Uterus (tissue), 4 donors: ENCODE data around the gene SCUBE1. TPM values are rescaled to one million over a fixed set of nuclear protein-coding genes. Genes with fewer than 3 reads are reported as not detected.

ENCODE experiments used
- DNase-seq, 2 donors: peaks; one replicate each; pipeline ENCODE4 v3.0.0-alpha.2; 2019 to 2020
- H3K27ac ChIP-seq, 2 donors: fragments of 200-600 bp; sonication (generic); 1 replicate in 1 of 2; 2 replicates in 1 of 2; pipeline ENCODE4 v1.5.1; 2016 to 2018
- H3K27me3 ChIP-seq, 2 donors: fragments of 200-600 bp; sonication (generic); one replicate each; pipeline ENCODE4 v1.5.1; 2018 to 2019; ENCODE audit warnings: control low read depth in 1 of 2
- H3K36me3 ChIP-seq, 2 donors: fragments of 200-600 bp; sonication (generic); one replicate each; pipeline ENCODE4 v1.5.1; 2019; ENCODE audit warnings: control low read depth in 1 of 2
- H3K4me1 ChIP-seq, 2 donors: fragments of 200-600 bp; sonication (generic); one replicate each; pipeline ENCODE4 v1.5.1; 2018 to 2019; ENCODE audit warnings: control low read depth in 1 of 2
- H3K4me3 ChIP-seq, 2 donors: fragments of 200-600 bp; sonication (generic); 1 replicate in 1 of 2; 2 replicates in 1 of 2; pipeline ENCODE4 v1.5.1; 2018 to 2019; ENCODE audit warnings: mild to moderate bottlenecking in 1 of 2
- H3K9me3 ChIP-seq, 2 donors: fragments of 200-600 bp; sonication (generic); one replicate each; pipeline ENCODE4 v1.5.1; 2019; ENCODE audit warnings: control low read depth in 1 of 2
- CTCF ChIP-seq, 4 experiments: fragments of 200-600 bp in 2 of 4; fragments of 450-650 bp in 2 of 4; sonication (generic) in 2 of 4; IDR thresholded peaks; one replicate each; pipeline ENCODE4 v1.5.1; 2016 to 2019; ENCODE audit warnings: antibody characterized with exemption in 4 of 4, mild to moderate bottlenecking in 2 of 4, moderate library complexity in 1 of 4
- POLR2A ChIP-seq, 2 donors: fragments of 450-650 bp; IDR thresholded peaks; one replicate each; pipeline ENCODE4 v1.6.1; 2016; ENCODE audit warnings: antibody characterized with exemption in 2 of 2, mild to moderate bottlenecking in 1 of 2, moderate library complexity in 1 of 2
- intact Hi-C: fragments of 100-400 bp; cut with DNase I; formaldehyde crosslinking; loops from one replicate; pipeline ENCODE4 v1.15.1; 2023; ENCODE audit warnings: low total_unique reads
- total RNA-seq, 4 donors: library from RNA; depleted of rRNA in 3 of 4; stranded (reverse); fragments of >200 nt in 3 of 4; gene quantifications; one replicate each; pipeline versions ENCODE4 v1.1.0 to v1.2.4, GENCODE V29; 2014 to 2023
- donor health status: DM: yes; HTN: yes; CAD: no.

SCUBE1 gene
- total RNA-seq, 4 donors from 2014 or later = 0.14 to 1.7 (median 0.26) TPM; not detected in 1

GRCh38 chr22:43168471-43169309, 174.5 kb downstream of the SCUBE1 start:
- H3K9me3 ChIP-seq = no peaks in the 10 kb centered on the region
- no peak overlapping the region for H3K27ac ChIP-seq
- no peaks in the 10 kb centered on the region for H3K27me3 ChIP-seq
- H3K36me3 ChIP-seq = no peaks in the 10 kb centered on the region
- DNase-seq = no peak
- TF ChIP-seq POLR2A (IDR thresholded peaks at IDR 0.05) = no peak
- TF ChIP-seq CTCF (IDR thresholded peaks at IDR 0.05) = no peak
- intact Hi-C loops = no loop called here
- no peak overlapping the region for H3K4me3 ChIP-seq
- H3K4me1 ChIP-seq = no peaks in the 10 kb centered on the region

- intact Hi-C loops = no loop called here
- Histone ChIP-seq H3K4me3 (no peak overlapping the region), H3K27me3 (no peaks in the 10 kb centered on the region), H3K4me1 (no peaks in the 10 kb centered on the region), H3K9me3 (no peaks in the 10 kb centered on the region), H3K36me3 (no peaks in the 10 kb centered on the region), H3K27ac (no peak overlapping the region)
- TF ChIP-seq CTCF (IDR thresholded peaks at IDR 0.05) (no peak), POLR2A (IDR thresholded peaks at IDR 0.05) (no peak)
- no peak for DNase-seq
Measured at GRCh38 chr22:43167001-43167589, 176.1 kb downstream of the SCUBE1 start.

- Histone ChIP-seq H3K36me3 (no peaks in the 10 kb centered on the region), H3K4me3 (no peak overlapping the region), H3K4me1 (no peaks in the 10 kb centered on the region), H3K27ac (no peak overlapping the region), H3K9me3 (no peaks in the 10 kb centered on the region), H3K27me3 (no peaks in the 10 kb centered on the region)
- intact Hi-C loops = no loop called here
- DNase-seq = no peak
- no peak for TF ChIP-seq POLR2A (IDR thresholded peaks at IDR 0.05)
- no peak for TF ChIP-seq CTCF (IDR thresholded peaks at IDR 0.05)
Measured at GRCh38 chr22:43166132-43166930, 176.8 kb downstream of the SCUBE1 start.

GRCh38 chr22:43164636-43165035, 178.5 kb downstream of the SCUBE1 start:
- H3K4me1 ChIP-seq = no peaks in the 10 kb centered on the region
- no peaks in the 10 kb centered on the region for H3K27me3 ChIP-seq
- no peak for DNase-seq
- intact Hi-C loops = no loop called here
- TF ChIP-seq CTCF (IDR thresholded peaks at IDR 0.05) (no peak), POLR2A (IDR thresholded peaks at IDR 0.05) (no peak)
- H3K36me3 ChIP-seq = no peaks in the 10 kb centered on the region
- H3K4me3 ChIP-seq = no peak overlapping the region
- no peak overlapping the region for H3K27ac ChIP-seq
- H3K9me3 ChIP-seq = no peaks in the 10 kb centered on the region
